CD4-positive, alpha-beta T cell (primary cell): ENCODE measurements around the gene TULP4. TPM values are rescaled to one million over a fixed set of nuclear protein-coding genes. Genes with fewer than 3 reads are reported as not detected.

ENCODE experiments used
- ATAC-seq: fragments of 200-7000 bp; cut with Tn5 transposase; one replicate; pipeline ENCODE4 v1.10.0; 2022; ENCODE audit warnings: mild to moderate bottlenecking; ENCODE audit not compliant: poor library complexity
- CTCF ChIA-PET: fragments of 350-600 bp; sonication (Branson Sonifier 250); formaldehyde crosslinking; loops from one replicate; lab custom pipeline; 2021; ENCODE audit warnings: antibody characterized with exemption, inconsistent platforms; lab: Charles Lee
- POLR2A ChIA-PET: fragments of 350-600 bp; sonication (Branson Sonifier 250); formaldehyde crosslinking; loops from one replicate; lab custom pipeline; 2021; ENCODE audit warnings: antibody characterized with exemption, inconsistent platforms; lab: Charles Lee
- DNase-seq, 14 experiments: peaks; one replicate each; pipeline ENCODE4 v3.0.0-alpha.2; 2013 to 2020; ENCODE audit warnings: mixed read lengths in 2 of 14
- H3K27ac ChIP-seq, 2 donors: one replicate each; pipeline versions ENCODE4 v1.5.1 to v1.7.0; 2013; ENCODE audit warnings: low read length in 2 of 2, low read depth in 1 of 2, mild to moderate bottlenecking in 1 of 2
- H3K27me3 ChIP-seq, 2 experiments: 1 replicate in 1 of 2; 2 replicates in 1 of 2; pipeline versions ENCODE4 v1.6.1 to v1.7.0; 2013; ENCODE audit warnings: low read length in 2 of 2, control low read depth in 1 of 2, mild to moderate bottlenecking in 1 of 2, moderate library complexity in 1 of 2; ENCODE audit not compliant: insufficient read depth in 2 of 2, control insufficient read depth in 1 of 2
- H3K36me3 ChIP-seq: one replicate; pipeline ENCODE4 v1.6.1; 2013; ENCODE audit warnings: low read length, control low read depth; ENCODE audit not compliant: insufficient read depth
- H3K4me1 ChIP-seq: one replicate; pipeline ENCODE4 v1.6.1; 2013; ENCODE audit warnings: low read length, control low read depth; ENCODE audit not compliant: insufficient read depth
- H3K4me3 ChIP-seq: one replicate; pipeline ENCODE4 v1.5.1; 2013; ENCODE audit warnings: mild to moderate bottlenecking, low read length, moderate library complexity
- H3K9me3 ChIP-seq, 2 experiments: 1 replicate in 1 of 2; 2 replicates in 1 of 2; pipeline versions ENCODE4 v1.6.1 to v1.7.0; 2013; ENCODE audit warnings: low read length in 2 of 2, mild to moderate bottlenecking in 2 of 2, control low read depth in 1 of 2, moderate library complexity in 1 of 2; ENCODE audit not compliant: control insufficient read depth in 1 of 2, insufficient read depth in 1 of 2
- H3K27ac Mint-ChIP-seq: one replicate; pipeline ENCODE4 v1.8.0; 2020; ENCODE audit warnings: mixed read lengths
- H3K27me3 Mint-ChIP-seq: one replicate; pipeline ENCODE4 v1.8.0; 2021; ENCODE audit warnings: mixed read lengths
- H3K36me3 Mint-ChIP-seq: one replicate; pipeline ENCODE4 v1.8.0; 2021; ENCODE audit warnings: low read depth, mixed read lengths
- H3K4me1 Mint-ChIP-seq: one replicate; pipeline ENCODE4 v1.8.0; 2021; ENCODE audit warnings: low read depth, mixed read lengths
- H3K4me3 Mint-ChIP-seq: one replicate; pipeline ENCODE4 v1.8.0; 2020; ENCODE audit warnings: mild to moderate bottlenecking, mixed read lengths
- H3K9me3 Mint-ChIP-seq: one replicate; pipeline ENCODE4 v1.8.0; 2020; ENCODE audit warnings: mixed read lengths
- intact Hi-C, 2 experiments: fragments of 100-400 bp; cut with DNase I in 1 of 2; cut with micrococcal nuclease in 1 of 2; formaldehyde crosslinking; loops; one replicate each; pipeline versions ENCODE4 v1.15.1 to v1.9.0; 2023 to 2025; cut with DNase I, micrococcal nuclease
- total RNA-seq, 174 experiments: library from RNA in 2 of 174; stranded (reverse) in 2 of 174; gene quantifications; one replicate each; pipeline ENCODE4 v1.2.3 and lab custom pipeline; 2021 to 2026
- TF ChIP-seq, protein P1 (sequence below): fragments of 200-600 bp; IDR thresholded peaks from one replicate; pipeline ENCODE4 v1.8.0; 2022; ENCODE audit warnings: antibody characterized with exemption, mild to moderate bottlenecking

The TULP4 gene
- total RNA-seq, 2 experiments from 2014 or later, result 66.1 to 68.2 TPM

DNA sequence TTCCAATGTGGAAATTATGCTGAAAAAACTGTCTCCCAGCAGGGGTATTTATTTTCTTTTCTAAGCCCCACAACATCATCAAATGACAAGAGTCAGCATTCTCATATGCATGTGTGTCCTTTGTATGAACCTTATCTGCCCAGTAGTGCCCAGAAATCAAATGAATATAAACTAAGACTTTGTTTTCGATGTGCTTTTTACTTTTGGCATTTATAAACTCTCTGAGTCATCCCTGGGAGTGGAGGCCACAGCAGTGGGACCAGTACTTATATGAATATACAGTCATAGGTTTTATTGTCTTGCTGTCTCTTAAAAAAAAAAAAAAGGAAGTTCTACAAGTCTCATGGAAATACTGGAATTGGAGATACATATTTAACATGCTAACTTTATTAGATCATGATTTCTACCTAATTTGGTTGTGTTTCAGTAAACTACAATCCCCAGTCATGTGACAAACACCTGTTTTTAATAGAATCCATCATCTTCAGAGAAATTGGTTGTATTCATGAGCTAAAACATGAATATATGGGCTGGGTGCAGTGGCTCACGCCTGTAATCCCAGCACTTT, 148.4 kb downstream of the TULP4 start:
- H3K36me3 Mint-ChIP-seq, result peaks cover 86% of the 10 kb centered on the region
- H3K27ac ChIP-seq, result no peak overlapping the region
- no peaks in the 10 kb centered on the region for H3K4me1 Mint-ChIP-seq

DNA sequence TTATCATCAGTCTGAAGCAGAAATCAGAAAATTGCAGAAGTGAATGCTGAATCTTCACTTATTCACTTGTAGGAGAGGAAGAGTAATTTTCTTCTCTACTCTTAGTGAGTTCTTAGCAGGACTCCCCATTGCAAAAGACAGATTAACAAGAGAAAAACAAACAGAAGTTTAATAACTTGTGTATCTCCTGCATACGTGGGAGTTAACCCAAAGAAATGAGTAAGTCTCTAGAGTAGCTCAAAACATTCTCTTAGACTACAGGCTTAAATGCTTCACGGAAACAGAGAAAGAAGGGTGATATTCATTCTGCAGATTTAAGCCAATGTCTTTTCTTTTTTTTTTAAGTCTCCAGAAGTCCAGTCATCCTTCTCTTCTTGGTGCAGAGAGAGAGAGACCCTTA, 149.7 kb downstream of the TULP4 start:
- Mint-ChIP-seq H3K9me3 (no peaks in the 10 kb centered on the region), H3K36me3 (peaks cover 88% of the 10 kb centered on the region), H3K4me1 (no peaks in the 10 kb centered on the region), H3K4me3 (no peak overlapping the region), H3K27ac (no peak overlapping the region), H3K27me3 (no peaks in the 10 kb centered on the region)
- Histone ChIP-seq H3K27me3 (no peaks in the 10 kb centered on the region), H3K9me3 (no peaks in the 10 kb centered on the region), H3K36me3 (peaks cover 32% of the 10 kb centered on the region), H3K4me3 (no peak overlapping the region), H3K4me1 (no peaks in the 10 kb centered on the region), H3K27ac (no peak overlapping the region)
- intact Hi-C loops, result no loop called here
- TF ChIP-seq, protein P1, sequence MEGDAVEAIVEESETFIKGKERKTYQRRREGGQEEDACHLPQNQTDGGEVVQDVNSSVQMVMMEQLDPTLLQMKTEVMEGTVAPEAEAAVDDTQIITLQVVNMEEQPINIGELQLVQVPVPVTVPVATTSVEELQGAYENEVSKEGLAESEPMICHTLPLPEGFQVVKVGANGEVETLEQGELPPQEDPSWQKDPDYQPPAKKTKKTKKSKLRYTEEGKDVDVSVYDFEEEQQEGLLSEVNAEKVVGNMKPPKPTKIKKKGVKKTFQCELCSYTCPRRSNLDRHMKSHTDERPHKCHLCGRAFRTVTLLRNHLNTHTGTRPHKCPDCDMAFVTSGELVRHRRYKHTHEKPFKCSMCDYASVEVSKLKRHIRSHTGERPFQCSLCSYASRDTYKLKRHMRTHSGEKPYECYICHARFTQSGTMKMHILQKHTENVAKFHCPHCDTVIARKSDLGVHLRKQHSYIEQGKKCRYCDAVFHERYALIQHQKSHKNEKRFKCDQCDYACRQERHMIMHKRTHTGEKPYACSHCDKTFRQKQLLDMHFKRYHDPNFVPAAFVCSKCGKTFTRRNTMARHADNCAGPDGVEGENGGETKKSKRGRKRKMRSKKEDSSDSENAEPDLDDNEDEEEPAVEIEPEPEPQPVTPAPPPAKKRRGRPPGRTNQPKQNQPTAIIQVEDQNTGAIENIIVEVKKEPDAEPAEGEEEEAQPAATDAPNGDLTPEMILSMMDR, result no peak
- ATAC-seq (no peak), DNase-seq (no peak)
- CTCF ChIA-PET, result no interaction called here
- POLR2A ChIA-PET, result no interaction called here

More for the DNA sequence above, 148.4 kb downstream of the TULP4 start:
- CTCF ChIA-PET, result no interaction called here
- Mint-ChIP-seq H3K9me3 (no peaks in the 10 kb centered on the region), H3K27me3 (no peaks in the 10 kb centered on the region), H3K27ac (no peak overlapping the region), H3K4me3 (no peak overlapping the region)
- DNase-seq, result no peak
- Histone ChIP-seq H3K27me3 (no peaks in the 10 kb centered on the region), H3K4me1 (no peaks in the 10 kb centered on the region), H3K9me3 (no peaks in the 10 kb centered on the region), H3K36me3 (peaks cover 35% of the 10 kb centered on the region), H3K4me3 (no peak overlapping the region)
- ATAC-seq, result no peak
- TF ChIP-seq, protein P1, result no peak
- intact Hi-C loops, result no loop called here
- POLR2A ChIA-PET, result no interaction called here

DNA sequence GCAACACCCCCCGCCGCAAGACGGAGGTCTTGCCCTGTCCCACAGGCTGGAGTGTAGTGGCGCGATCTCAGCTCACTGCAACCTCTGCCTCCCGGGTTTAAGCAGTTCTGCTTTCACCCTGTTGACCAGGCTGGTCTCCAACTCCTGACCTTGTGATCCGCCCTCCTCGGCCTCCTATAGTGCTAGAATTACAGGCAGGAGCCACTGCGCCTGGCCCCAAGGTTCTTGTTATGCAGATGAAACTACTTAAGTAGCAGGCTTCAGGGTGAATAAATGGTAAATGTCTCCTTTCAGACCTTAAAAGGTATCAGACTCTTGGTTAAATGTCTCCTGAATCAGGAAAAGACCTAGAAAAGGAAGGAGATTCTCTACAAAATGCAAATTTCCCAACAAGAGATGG, 152.2 kb downstream of the TULP4 start:
- Mint-ChIP-seq H3K4me1 (no peaks in the 10 kb centered on the region), H3K36me3 (peaks cover 80% of the 10 kb centered on the region), H3K4me3 (no peak overlapping the region), H3K27me3 (no peaks in the 10 kb centered on the region), H3K27ac (no peak overlapping the region), H3K9me3 (no peaks in the 10 kb centered on the region)
- ChIA-PET POLR2A (no interaction called here), CTCF (no interaction called here)
- intact Hi-C loops, result no loop called here
- Histone ChIP-seq H3K27ac (no peak overlapping the region), H3K4me1 (no peaks in the 10 kb centered on the region), H3K36me3 (peaks cover 25% of the 10 kb centered on the region), H3K9me3 (no peaks in the 10 kb centered on the region), H3K27me3 (no peaks in the 10 kb centered on the region), H3K4me3 (no peak overlapping the region)
- ATAC-seq, result no peak
- DNase-seq, result no peak
- TF ChIP-seq, protein P1, result no peak
